Uterus (tissue), 2 donors: ENCODE measurements around the gene SLC16A4.

Experiments used
- CTCF ChIP-seq, 4 experiments: fragments of 200-600 bp in 2 of 4; fragments of 450-650 bp in 2 of 4; sonication (generic) in 2 of 4; IDR thresholded peaks; one replicate each; pipeline ENCODE4 v1.5.1; 2016 to 2019; ENCODE audit warnings: antibody characterized with exemption in 4 of 4, mild to moderate bottlenecking in 2 of 4, moderate library complexity in 1 of 4
- POLR2A ChIP-seq, 2 donors: fragments of 450-650 bp; IDR thresholded peaks; one replicate each; pipeline ENCODE4 v1.6.1; 2016; ENCODE audit warnings: antibody characterized with exemption in 2 of 2, mild to moderate bottlenecking in 1 of 2, moderate library complexity in 1 of 2

GRCh38 chr1:110384581-110385321, 6.1 kb downstream of the SLC16A4 start:
- TF ChIP-seq CTCF (IDR thresholded peaks at IDR 0.05) (no peak), POLR2A (IDR thresholded peaks at IDR 0.05) (no peak)
